ENCODE data around the gene ZNF446. TPM values are rescaled to one million over a fixed set of nuclear protein-coding genes. Genes with fewer than 3 reads are reported as not detected.
A peak's percentile ranks its signal among the peaks of the same experiment; 100 is the strongest.

Gene ZNF446
- polyA plus RNA-seq, 1 experiment, result 8.2 TPM

- ChIA-PET CTCF (interaction anchor here (1.6 kb wide), 1 partner anchor 46 kb away, joined by 4 read pairs; the partner anchor contains the start of gene ZBTB45), POLR2A (no interaction called here)
- H3K4me3 ChIP-seq (ENCODE audit: low read depth, low read length), result no peak overlapping the region
- DNase-seq (ENCODE audit: low read depth), result no peak
- no peaks in the 10 kb centered on the region for H3K27me3 ChIP-seq (ENCODE audit: control insufficient read depth, insufficient read depth, low read length)
- TF ChIP-seq CTCF (IDR thresholded peaks at IDR 0.05; ENCODE audit: insufficient read depth, low read depth, low read length), result no peak
- peaks cover 14% of the 10 kb centered on the region for H3K36me3 ChIP-seq (ENCODE audit: control insufficient read depth, insufficient read depth, low read length)
Observed at GRCh38 chr19:58473775-58474174, 2.4 kb upstream of the ZNF446 start.

- DNase-seq (ENCODE audit: low read depth), result peak; percentile 25
- TF ChIP-seq CTCF (IDR thresholded peaks at IDR 0.05; ENCODE audit: insufficient read depth, low read depth, low read length), result no peak
- ChIA-PET CTCF (interaction anchor here (1.6 kb wide), 1 partner anchor 45 kb away, joined by 4 read pairs; the partner anchor contains the start of gene ZBTB45), POLR2A (no interaction called here)
- Histone ChIP-seq H3K4me3 (ENCODE audit: low read depth, low read length) (no peak overlapping the region), H3K27me3 (ENCODE audit: control insufficient read depth, insufficient read depth, low read length) (no peaks in the 10 kb centered on the region), H3K36me3 (ENCODE audit: control insufficient read depth, insufficient read depth, low read length) (peaks cover 14% of the 10 kb centered on the region)
Observed at GRCh38 chr19:58474291-58474996, 1.7 kb upstream of the ZNF446 start.

- Histone ChIP-seq H3K4me3 (ENCODE audit: low read depth, low read length) (peak overlapping the region; percentile 62), H3K36me3 (ENCODE audit: control insufficient read depth, insufficient read depth, low read length) (peaks cover 14% of the 10 kb centered on the region), H3K27me3 (ENCODE audit: control insufficient read depth, insufficient read depth, low read length) (no peaks in the 10 kb centered on the region)
- no peak for DNase-seq (ENCODE audit: low read depth)
- TF ChIP-seq CTCF (IDR thresholded peaks at IDR 0.05; ENCODE audit: insufficient read depth, low read depth, low read length), result no peak
- CTCF ChIA-PET, result no interaction called here
- POLR2A ChIA-PET, result no interaction called here
Observed at GRCh38 chr19:58474997-58475713, 997 bp upstream of the ZNF446 start.

GRCh38 chr19:58476498-58477015 lies 405 bp downstream of the ZNF446 start:
- DNase-seq (ENCODE audit: low read depth), result no peak
- no peak for TF ChIP-seq CTCF (IDR thresholded peaks at IDR 0.05; ENCODE audit: insufficient read depth, low read depth, low read length)
- POLR2A ChIA-PET, result no interaction called here

GRCh38 chr19:58477130-58477529 lies 978 bp downstream of the ZNF446 start:
- TF ChIP-seq CTCF (IDR thresholded peaks at IDR 0.05; ENCODE audit: insufficient read depth, low read depth, low read length), result no peak
- ChIA-PET CTCF (interaction anchor here (1.5 kb wide), 1 partner anchor 10 kb away, joined by 4 read pairs; no protein-coding TSS in a partner anchor), POLR2A (no interaction called here)
- Histone ChIP-seq H3K36me3 (ENCODE audit: control insufficient read depth, insufficient read depth, low read length) (peaks cover 15% of the 10 kb centered on the region), H3K4me3 (ENCODE audit: low read depth, low read length) (no peak overlapping the region; the same call in 1 of the 2 replicates), H3K27me3 (ENCODE audit: control insufficient read depth, insufficient read depth, low read length) (no peaks in the 10 kb centered on the region)
- no peak for DNase-seq (ENCODE audit: low read depth)

More at GRCh38 chr19:58476498-58477015, 405 bp downstream of the ZNF446 start:
- CTCF ChIA-PET, result no interaction called here
- Histone ChIP-seq H3K36me3 (ENCODE audit: control insufficient read depth, insufficient read depth, low read length) (peaks cover 19% of the 10 kb centered on the region), H3K27me3 (ENCODE audit: control insufficient read depth, insufficient read depth, low read length) (no peaks in the 10 kb centered on the region), H3K4me3 (ENCODE audit: low read depth, low read length) (peak overlapping the region; percentile 62)
